ENCODE measurements around the gene LRIT3.

Gene LRIT3

GRCh38 chr4:109876634-109877265, 28.8 kb downstream of the LRIT3 start:
- H3K36me3 ChIP-seq (ENCODE audit: insufficient read depth, low read length): no peaks in the 10 kb centered on the region
- no peak overlapping the region for H3K27ac ChIP-seq (ENCODE audit: low read depth, low read length)
- WGBS: no CpG with 5 or more reads among the region's 2 CpGs
- H3K9ac ChIP-seq (ENCODE audit: low read depth, low read length): no peak overlapping the region
- H3K27me3 ChIP-seq (ENCODE audit: insufficient read depth, low read length): no peaks in the 10 kb centered on the region
- H3K4me1 ChIP-seq (ENCODE audit: insufficient read depth, low read length): no peaks in the 10 kb centered on the region
- H3K9me3 ChIP-seq (ENCODE audit: insufficient read depth, low read depth, low read length): no peaks in the 10 kb centered on the region
- no peak overlapping the region for H3K4me3 ChIP-seq (ENCODE audit: low read length)

- Histone ChIP-seq H3K36me3 (ENCODE audit: insufficient read depth, low read length) (no peaks in the 10 kb centered on the region), H3K27me3 (ENCODE audit: insufficient read depth, low read length) (no peaks in the 10 kb centered on the region), H3K9me3 (ENCODE audit: insufficient read depth, low read depth, low read length) (no peaks in the 10 kb centered on the region), H3K27ac (ENCODE audit: low read depth, low read length) (no peak overlapping the region), H3K4me3 (ENCODE audit: low read length) (no peak overlapping the region), H3K4me1 (ENCODE audit: insufficient read depth, low read length) (no peaks in the 10 kb centered on the region), H3K9ac (ENCODE audit: low read depth, low read length) (no peak overlapping the region)
- WGBS: 90% methylated on average over 3 of the region's 3 CpGs
Measured at GRCh38 chr4:109877400-109877799, 29.5 kb downstream of the LRIT3 start.

GRCh38 chr4:109878355-109878754, 30.4 kb downstream of the LRIT3 start:
- WGBS: 89% methylated on average over 2 of the region's 2 CpGs
- Histone ChIP-seq H3K9ac (ENCODE audit: low read depth, low read length) (no peak overlapping the region), H3K9me3 (ENCODE audit: insufficient read depth, low read depth, low read length) (no peaks in the 10 kb centered on the region)

GRCh38 chr4:109879081-109879480, 31.2 kb downstream of the LRIT3 start:
- H3K4me1 ChIP-seq (ENCODE audit: insufficient read depth, low read length): no peaks in the 10 kb centered on the region
- H3K9ac ChIP-seq (ENCODE audit: low read depth, low read length): no peak overlapping the region
- no peaks in the 10 kb centered on the region for H3K27me3 ChIP-seq (ENCODE audit: insufficient read depth, low read length)
- H3K9me3 ChIP-seq (ENCODE audit: insufficient read depth, low read depth, low read length): no peaks in the 10 kb centered on the region
- no peak overlapping the region for H3K27ac ChIP-seq (ENCODE audit: low read depth, low read length)
- H3K36me3 ChIP-seq (ENCODE audit: insufficient read depth, low read length): no peaks in the 10 kb centered on the region
- H3K4me3 ChIP-seq (ENCODE audit: low read length): no peak overlapping the region
- WGBS: 86% methylated on average over 12 of the region's 12 CpGs

More at GRCh38 chr4:109878355-109878754, 30.4 kb downstream of the LRIT3 start:
- H3K4me1 ChIP-seq (ENCODE audit: insufficient read depth, low read length): no peaks in the 10 kb centered on the region
- no peaks in the 10 kb centered on the region for H3K27me3 ChIP-seq (ENCODE audit: insufficient read depth, low read length)
- no peak overlapping the region for H3K4me3 ChIP-seq (ENCODE audit: low read length)
- no peaks in the 10 kb centered on the region for H3K36me3 ChIP-seq (ENCODE audit: insufficient read depth, low read length)
- no peak overlapping the region for H3K27ac ChIP-seq (ENCODE audit: low read depth, low read length)

GRCh38 chr4:109879636-109880314, 31.9 kb downstream of the LRIT3 start:
- 93% methylated on average over 7 of the region's 7 CpGs for WGBS

GRCh38 chr4:109886303-109886702, 38.4 kb downstream of the LRIT3 start:
- no peaks in the 10 kb centered on the region for H3K4me1 ChIP-seq (ENCODE audit: insufficient read depth, low read length)
- H3K9me3 ChIP-seq (ENCODE audit: insufficient read depth, low read depth, low read length): no peaks in the 10 kb centered on the region
- H3K4me3 ChIP-seq (ENCODE audit: low read length): no peak overlapping the region
- no peak overlapping the region for H3K9ac ChIP-seq (ENCODE audit: low read depth, low read length)
- no peaks in the 10 kb centered on the region for H3K36me3 ChIP-seq (ENCODE audit: insufficient read depth, low read length)
- H3K27me3 ChIP-seq (ENCODE audit: insufficient read depth, low read length): no peaks in the 10 kb centered on the region
- H3K27ac ChIP-seq (ENCODE audit: low read depth, low read length): no peak overlapping the region

More at GRCh38 chr4:109879636-109880314, 31.9 kb downstream of the LRIT3 start:
- H3K27me3 ChIP-seq (ENCODE audit: insufficient read depth, low read length): no peaks in the 10 kb centered on the region
- H3K27ac ChIP-seq (ENCODE audit: low read depth, low read length): no peak overlapping the region
- H3K4me1 ChIP-seq (ENCODE audit: insufficient read depth, low read length): no peaks in the 10 kb centered on the region
- no peaks in the 10 kb centered on the region for H3K9me3 ChIP-seq (ENCODE audit: insufficient read depth, low read depth, low read length)
- H3K4me3 ChIP-seq (ENCODE audit: low read length): no peak overlapping the region
- H3K36me3 ChIP-seq (ENCODE audit: insufficient read depth, low read length): no peaks in the 10 kb centered on the region
- H3K9ac ChIP-seq (ENCODE audit: low read depth, low read length): no peak overlapping the region

DNA sequence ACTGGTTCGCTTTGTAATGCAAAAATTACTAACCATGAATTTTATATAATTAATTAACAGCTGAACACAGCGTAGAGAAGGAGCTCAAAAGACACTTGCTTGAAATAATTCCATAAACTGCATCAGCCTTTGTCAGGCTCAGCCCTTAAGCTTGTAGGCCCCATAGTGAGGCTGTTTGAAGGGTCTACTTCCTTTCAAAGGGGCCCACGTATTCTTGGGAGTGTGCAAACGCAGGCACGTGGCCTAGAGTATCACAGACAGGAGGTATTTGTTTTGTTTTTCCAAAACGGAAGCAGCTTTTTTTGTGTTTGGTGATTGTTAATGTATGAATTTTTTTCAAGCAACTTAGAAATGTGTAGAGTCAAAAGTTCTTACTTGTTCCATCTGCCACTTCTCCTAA, 39.2 kb downstream of the LRIT3 start:
- Histone ChIP-seq H3K9me3 (ENCODE audit: insufficient read depth, low read depth, low read length) (no peaks in the 10 kb centered on the region), H3K27me3 (ENCODE audit: insufficient read depth, low read length) (no peaks in the 10 kb centered on the region), H3K4me1 (ENCODE audit: insufficient read depth, low read length) (no peaks in the 10 kb centered on the region), H3K36me3 (ENCODE audit: insufficient read depth, low read length) (no peaks in the 10 kb centered on the region), H3K9ac (ENCODE audit: low read depth, low read length) (no peak overlapping the region), H3K4me3 (ENCODE audit: low read length) (no peak overlapping the region), H3K27ac (ENCODE audit: low read depth, low read length) (no peak overlapping the region)
- 80% methylated on average over 5 of the region's 6 CpGs for WGBS

- no peak overlapping the region for H3K27ac ChIP-seq (ENCODE audit: low read depth, low read length)
- H3K36me3 ChIP-seq (ENCODE audit: insufficient read depth, low read length): no peaks in the 10 kb centered on the region
- no peaks in the 10 kb centered on the region for H3K27me3 ChIP-seq (ENCODE audit: insufficient read depth, low read length)
- H3K9ac ChIP-seq (ENCODE audit: low read depth, low read length): no peak overlapping the region
- no peaks in the 10 kb centered on the region for H3K4me1 ChIP-seq (ENCODE audit: insufficient read depth, low read length)
- no peak overlapping the region for H3K4me3 ChIP-seq (ENCODE audit: low read length)
- H3K9me3 ChIP-seq (ENCODE audit: insufficient read depth, low read depth, low read length): no peaks in the 10 kb centered on the region
Measured at GRCh38 chr4:109890076-109890475, 42.2 kb downstream of the LRIT3 start.

- no peaks in the 10 kb centered on the region for H3K27me3 ChIP-seq (ENCODE audit: insufficient read depth, low read length)
- no peak overlapping the region for H3K4me3 ChIP-seq (ENCODE audit: low read length)
- WGBS: 98% methylated on average over 4 of the region's 8 CpGs
- H3K9ac ChIP-seq (ENCODE audit: low read depth, low read length): no peak overlapping the region
- no peak overlapping the region for H3K27ac ChIP-seq (ENCODE audit: low read depth, low read length)
- H3K4me1 ChIP-seq (ENCODE audit: insufficient read depth, low read length): no peaks in the 10 kb centered on the region
- H3K36me3 ChIP-seq (ENCODE audit: insufficient read depth, low read length): no peaks in the 10 kb centered on the region
- peaks cover 12% of the 10 kb centered on the region for H3K9me3 ChIP-seq (ENCODE audit: insufficient read depth, low read depth, low read length)
Measured at GRCh38 chr4:109902559-109903251, 54.8 kb downstream of the LRIT3 start.

GRCh38 chr4:109908731-109909130, 60.8 kb downstream of the LRIT3 start:
- no peaks in the 10 kb centered on the region for H3K36me3 ChIP-seq (ENCODE audit: insufficient read depth, low read length)
- H3K4me3 ChIP-seq (ENCODE audit: low read length): no peak overlapping the region
- no peak overlapping the region for H3K9ac ChIP-seq (ENCODE audit: low read depth, low read length)
- 89% methylated on average over 1 of the region's 1 CpG for WGBS
- no peaks in the 10 kb centered on the region for H3K9me3 ChIP-seq (ENCODE audit: insufficient read depth, low read depth, low read length)
- peaks cover 17% of the 10 kb centered on the region for H3K4me1 ChIP-seq (ENCODE audit: insufficient read depth, low read length)
- H3K27me3 ChIP-seq (ENCODE audit: insufficient read depth, low read length): no peaks in the 10 kb centered on the region
- H3K27ac ChIP-seq (ENCODE audit: low read depth, low read length): no peak overlapping the region

- H3K9me3 ChIP-seq (ENCODE audit: insufficient read depth, low read depth, low read length): no peaks in the 10 kb centered on the region
- WGBS: 90% methylated on average over 1 of the region's 2 CpGs
- H3K4me3 ChIP-seq (ENCODE audit: low read length): no peak overlapping the region
- no peak overlapping the region for H3K9ac ChIP-seq (ENCODE audit: low read depth, low read length)
- no peak overlapping the region for H3K27ac ChIP-seq (ENCODE audit: low read depth, low read length)
- H3K27me3 ChIP-seq (ENCODE audit: insufficient read depth, low read length): no peaks in the 10 kb centered on the region
- no peaks in the 10 kb centered on the region for H3K36me3 ChIP-seq (ENCODE audit: insufficient read depth, low read length)
- peaks cover 27% of the 10 kb centered on the region for H3K4me1 ChIP-seq (ENCODE audit: insufficient read depth, low read length)
Measured at GRCh38 chr4:109910256-109910655, 62.3 kb downstream of the LRIT3 start.

Measured in HUES64 (cell line).